Body of pancreas (tissue), 4 donors: ENCODE measurements around the gene ETS2.

Experiments
- CTCF ChIP-seq, 7 experiments: fragments of 450-650 bp in 4 of 7; fragments of 200-600 bp in 3 of 7; sonication (generic) in 3 of 7; IDR thresholded peaks; one replicate each; pipeline ENCODE4 v1.5.1; 2016 to 2019; ENCODE audit warnings: antibody characterized with exemption in 7 of 7
- POLR2A ChIP-seq, 3 donors: fragments of 450-650 bp; IDR thresholded peaks; one replicate each; pipeline ENCODE4 v1.6.1; 2016; ENCODE audit warnings: antibody characterized with exemption in 3 of 3, mild to moderate bottlenecking in 2 of 3

- no peak for TF ChIP-seq CTCF (IDR thresholded peaks at IDR 0.05)
- TF ChIP-seq POLR2A (IDR thresholded peaks at IDR 0.05), result no peak
Observed at GRCh38 chr21:38795475-38795874, 10.3 kb upstream of the ETS2 start.
